ENCODE results near the gene IFNGR1.
"Not testable (repeated sequence)": the region's sequence is repeated elsewhere in the genome, so short reads cannot be mapped to it uniquely, and the experiment has no call there.

Gene IFNGR1

GRCh38 chr6:137208279-137208678, 10.9 kb downstream of the IFNGR1 start:
- H3K4me1 ChIP-seq (ENCODE audit: control insufficient read depth in 1 of 2, insufficient read depth in 2 of 2, low read length in 2 of 2) = peaks cover 7 to 11% of the 10 kb centered on the region in 2 donors
- no peak overlapping the region for H3K27ac ChIP-seq (ENCODE audit: low read length)

GRCh38 chr6:137207457-137207856, 11.7 kb downstream of the IFNGR1 start:
- H3K4me1 ChIP-seq (ENCODE audit: control insufficient read depth in 1 of 2, insufficient read depth in 2 of 2, low read length in 2 of 2); H3K9me3 ChIP-seq (ENCODE audit: control insufficient read depth in 1 of 2, low read length in 2 of 2); H3K4me3 ChIP-seq (ENCODE audit: low read depth in 1 of 2, low read length in 2 of 2); H3K27me3 ChIP-seq (ENCODE audit: low read depth, low read length); H3K27ac ChIP-seq (ENCODE audit: low read length): not testable (repeated sequence)
- peaks cover 27 to 42% of the 10 kb centered on the region in 2 donors for H3K36me3 ChIP-seq (ENCODE audit: control insufficient read depth in 1 of 2, insufficient read depth in 2 of 2, low read length in 2 of 2)

More at GRCh38 chr6:137208279-137208678, 10.9 kb downstream of the IFNGR1 start:
- Histone ChIP-seq H3K36me3 (ENCODE audit: control insufficient read depth in 1 of 2, insufficient read depth in 2 of 2, low read length in 2 of 2) (peaks cover 22 to 34% of the 10 kb centered on the region in 2 donors), H3K9me3 (ENCODE audit: control insufficient read depth in 1 of 2, low read length in 2 of 2) (no peaks in the 10 kb centered on the region), H3K27me3 (ENCODE audit: low read depth, low read length) (no peaks in the 10 kb centered on the region), H3K4me3 (ENCODE audit: low read depth in 1 of 2, low read length in 2 of 2) (no peak overlapping the region)

- H3K36me3 ChIP-seq (ENCODE audit: control insufficient read depth in 1 of 2, insufficient read depth in 2 of 2, low read length in 2 of 2) = peaks cover 35 to 50% of the 10 kb centered on the region in 2 donors
These were observed 12.6 kb downstream of the IFNGR1 start for GRCh38 chr6:137206577-137206976.

GRCh38 chr6:137203256-137203655, 15.9 kb downstream of the IFNGR1 start:
- Histone ChIP-seq H3K9me3 (ENCODE audit: control insufficient read depth in 1 of 2, low read length in 2 of 2) (no peaks in the 10 kb centered on the region), H3K27ac (ENCODE audit: low read length) (no peak overlapping the region), H3K4me1 (ENCODE audit: control insufficient read depth in 1 of 2, insufficient read depth in 2 of 2, low read length in 2 of 2) (no peaks in the 10 kb centered on the region), H3K4me3 (ENCODE audit: low read depth in 1 of 2, low read length in 2 of 2) (no peak overlapping the region), H3K27me3 (ENCODE audit: low read depth, low read length) (no peaks in the 10 kb centered on the region), H3K36me3 (ENCODE audit: control insufficient read depth in 1 of 2, insufficient read depth in 2 of 2, low read length in 2 of 2) (peaks cover 52 to 74% of the 10 kb centered on the region in 2 donors)

More at GRCh38 chr6:137206577-137206976, 12.6 kb downstream of the IFNGR1 start:
- Histone ChIP-seq H3K27ac (ENCODE audit: low read length) (no peak overlapping the region), H3K9me3 (ENCODE audit: control insufficient read depth in 1 of 2, low read length in 2 of 2) (no peaks in the 10 kb centered on the region), H3K27me3 (ENCODE audit: low read depth, low read length) (no peaks in the 10 kb centered on the region), H3K4me1 (ENCODE audit: control insufficient read depth in 1 of 2, insufficient read depth in 2 of 2, low read length in 2 of 2) (peaks cover 6 to 7% of the 10 kb centered on the region in 2 donors), H3K4me3 (ENCODE audit: low read depth in 1 of 2, low read length in 2 of 2) (no peak overlapping the region)

GRCh38 chr6:137202078-137202477, 17.1 kb downstream of the IFNGR1 start:
- Histone ChIP-seq H3K27ac (ENCODE audit: low read length) (no peak overlapping the region), H3K4me1 (ENCODE audit: control insufficient read depth in 1 of 2, insufficient read depth in 2 of 2, low read length in 2 of 2) (no peaks in the 10 kb centered on the region), H3K36me3 (ENCODE audit: control insufficient read depth in 1 of 2, insufficient read depth in 2 of 2, low read length in 2 of 2) (peaks cover 61 to 83% of the 10 kb centered on the region in 2 donors), H3K9me3 (ENCODE audit: control insufficient read depth in 1 of 2, low read length in 2 of 2) (no peaks in the 10 kb centered on the region), H3K4me3 (ENCODE audit: low read depth in 1 of 2, low read length in 2 of 2) (no peak overlapping the region), H3K27me3 (ENCODE audit: low read depth, low read length) (no peaks in the 10 kb centered on the region)

GRCh38 chr6:137201006-137201405, 18.2 kb downstream of the IFNGR1 start:
- Histone ChIP-seq H3K4me1 (ENCODE audit: control insufficient read depth in 1 of 2, insufficient read depth in 2 of 2, low read length in 2 of 2) (no peaks in the 10 kb centered on the region), H3K4me3 (ENCODE audit: low read depth in 1 of 2, low read length in 2 of 2) (no peak overlapping the region), H3K27ac (ENCODE audit: low read length) (no peak overlapping the region), H3K27me3 (ENCODE audit: low read depth, low read length) (no peaks in the 10 kb centered on the region), H3K9me3 (ENCODE audit: control insufficient read depth in 1 of 2, low read length in 2 of 2) (no peaks in the 10 kb centered on the region), H3K36me3 (ENCODE audit: control insufficient read depth in 1 of 2, insufficient read depth in 2 of 2, low read length in 2 of 2) (peaks cover 61 to 83% of the 10 kb centered on the region in 2 donors)

- H3K4me3 ChIP-seq (ENCODE audit: low read depth in 1 of 2, low read length in 2 of 2) = no peak overlapping the region
- no peaks in the 10 kb centered on the region for H3K4me1 ChIP-seq (ENCODE audit: control insufficient read depth in 1 of 2, insufficient read depth in 2 of 2, low read length in 2 of 2)
- no peaks in the 10 kb centered on the region for H3K27me3 ChIP-seq (ENCODE audit: low read depth, low read length)
- H3K36me3 ChIP-seq (ENCODE audit: control insufficient read depth in 1 of 2, insufficient read depth in 2 of 2, low read length in 2 of 2) = peaks cover 57 to 76% of the 10 kb centered on the region in 2 donors
- no peaks in the 10 kb centered on the region for H3K9me3 ChIP-seq (ENCODE audit: control insufficient read depth in 1 of 2, low read length in 2 of 2)
- no peak overlapping the region for H3K27ac ChIP-seq (ENCODE audit: low read length)
These were observed 18.9 kb downstream of the IFNGR1 start for GRCh38 chr6:137200288-137200687.

- H3K9me3 ChIP-seq (ENCODE audit: control insufficient read depth in 1 of 2, low read length in 2 of 2) = no peaks in the 10 kb centered on the region
- no peaks in the 10 kb centered on the region for H3K4me1 ChIP-seq (ENCODE audit: control insufficient read depth in 1 of 2, insufficient read depth in 2 of 2, low read length in 2 of 2)
- H3K36me3 ChIP-seq (ENCODE audit: control insufficient read depth in 1 of 2, insufficient read depth in 2 of 2, low read length in 2 of 2) = peaks cover 36 to 54% of the 10 kb centered on the region in 2 donors
- H3K4me3 ChIP-seq (ENCODE audit: low read depth in 1 of 2, low read length in 2 of 2) = no peak overlapping the region
- no peaks in the 10 kb centered on the region for H3K27me3 ChIP-seq (ENCODE audit: low read depth, low read length)
- H3K27ac ChIP-seq (ENCODE audit: low read length) = no peak overlapping the region
These were observed 21.2 kb downstream of the IFNGR1 start for GRCh38 chr6:137197684-137198645.

- no peaks in the 10 kb centered on the region for H3K27me3 ChIP-seq (ENCODE audit: low read depth, low read length)
- H3K36me3 ChIP-seq (ENCODE audit: control insufficient read depth in 1 of 2, insufficient read depth in 2 of 2, low read length in 2 of 2) = peaks cover 11 to 19% of the 10 kb centered on the region in 2 donors
- H3K4me1 ChIP-seq (ENCODE audit: control insufficient read depth in 1 of 2, insufficient read depth in 2 of 2, low read length in 2 of 2) = no peaks in the 10 kb centered on the region
- no peaks in the 10 kb centered on the region for H3K9me3 ChIP-seq (ENCODE audit: control insufficient read depth in 1 of 2, low read length in 2 of 2)
- no peak overlapping the region for H3K27ac ChIP-seq (ENCODE audit: low read length)
- H3K4me3 ChIP-seq (ENCODE audit: low read depth in 1 of 2, low read length in 2 of 2) = no peak overlapping the region
These were observed 25.7 kb downstream of the IFNGR1 start for GRCh38 chr6:137193256-137194070.

GRCh38 chr6:137192821-137193220, 26.4 kb downstream of the IFNGR1 start:
- H3K27ac ChIP-seq (ENCODE audit: low read length) = no peak overlapping the region

GRCh38 chr6:137191670-137192069, 27.5 kb downstream of the IFNGR1 start:
- H3K36me3 ChIP-seq (ENCODE audit: control insufficient read depth in 1 of 2, insufficient read depth in 2 of 2, low read length in 2 of 2) = peaks cover 0 to 4% of the 10 kb centered on the region in 2 donors
- no peaks in the 10 kb centered on the region for H3K27me3 ChIP-seq (ENCODE audit: low read depth, low read length)
- no peak overlapping the region for H3K27ac ChIP-seq (ENCODE audit: low read length)
- no peaks in the 10 kb centered on the region for H3K9me3 ChIP-seq (ENCODE audit: control insufficient read depth in 1 of 2, low read length in 2 of 2)
- H3K4me1 ChIP-seq (ENCODE audit: control insufficient read depth in 1 of 2, insufficient read depth in 2 of 2, low read length in 2 of 2) = no peaks in the 10 kb centered on the region
- no peak overlapping the region for H3K4me3 ChIP-seq (ENCODE audit: low read depth in 1 of 2, low read length in 2 of 2)

More at GRCh38 chr6:137192821-137193220, 26.4 kb downstream of the IFNGR1 start:
- Histone ChIP-seq H3K4me1 (ENCODE audit: control insufficient read depth in 1 of 2, insufficient read depth in 2 of 2, low read length in 2 of 2) (no peaks in the 10 kb centered on the region), H3K4me3 (ENCODE audit: low read depth in 1 of 2, low read length in 2 of 2) (no peak overlapping the region), H3K27me3 (ENCODE audit: low read depth, low read length) (no peaks in the 10 kb centered on the region), H3K36me3 (ENCODE audit: control insufficient read depth in 1 of 2, insufficient read depth in 2 of 2, low read length in 2 of 2) (peaks cover 5 to 13% of the 10 kb centered on the region in 2 donors), H3K9me3 (ENCODE audit: control insufficient read depth in 1 of 2, low read length in 2 of 2) (no peaks in the 10 kb centered on the region)

All from muscle layer of duodenum (tissue), 2 donors.